Activated CD8-positive, alpha-beta memory T cell treated with anti-CD3 and anti-CD28 coated beads for 24 hours (primary cell): ENCODE results near the gene ZKSCAN3.
"Not testable (repeated sequence)": the region's sequence is repeated elsewhere in the genome, so short reads cannot be mapped to it uniquely, and the experiment has no call there.

Experiments
- DNase-seq: peaks from one replicate; pipeline ENCODE4 v3.0.0-alpha.2; 2020

The ZKSCAN3 gene

GRCh38 chr6:28349892-28350737 is at the start of gene ZKSCAN3:
ZKSCAN3 (plus strand) TSS chr6:28349947; CDS start chr6:28359587, 9,640 bp downstream.
- DNase-seq: peak; percentile 90

GRCh38 chr6:28303570-28303969 is 46.2 kb upstream of the ZKSCAN3 start:
- DNase-seq: no peak

GRCh38 chr6:28306363-28306762 is 43.4 kb upstream of the ZKSCAN3 start:
- DNase-seq: not testable (repeated sequence)

- DNase-seq: no peak
These were observed 38.5 kb upstream of the ZKSCAN3 start for GRCh38 chr6:28311139-28311823.

GRCh38 chr6:28312939-28313338 is 36.8 kb upstream of the ZKSCAN3 start:
- no peak for DNase-seq

GRCh38 chr6:28315628-28316027 is 34.1 kb upstream of the ZKSCAN3 start:
- no peak for DNase-seq

- DNase-seq: not testable (repeated sequence)
These were observed 31.9 kb upstream of the ZKSCAN3 start for GRCh38 chr6:28317866-28318265.

- no peak for DNase-seq
These were observed 27.1 kb upstream of the ZKSCAN3 start for GRCh38 chr6:28322661-28323060.

- no peak for DNase-seq
These were observed 25.8 kb upstream of the ZKSCAN3 start for GRCh38 chr6:28323813-28324424.

GRCh38 chr6:28326371-28326948 is 23.3 kb upstream of the ZKSCAN3 start:
- DNase-seq: no peak

- no peak for DNase-seq
These were observed 19.7 kb upstream of the ZKSCAN3 start for GRCh38 chr6:28330041-28330440.

GRCh38 chr6:28333047-28333446 is 16.7 kb upstream of the ZKSCAN3 start:
- no peak for DNase-seq

- no peak for DNase-seq
These were observed 16.1 kb upstream of the ZKSCAN3 start for GRCh38 chr6:28333599-28334018.

GRCh38 chr6:28334286-28335039 is 15.3 kb upstream of the ZKSCAN3 start:
- DNase-seq: no peak

- DNase-seq: no peak
These were observed 14.6 kb upstream of the ZKSCAN3 start for GRCh38 chr6:28335040-28335563.

GRCh38 chr6:28335564-28336283 is 14.0 kb upstream of the ZKSCAN3 start, which contains the start of gene ZSCAN31:
ZSCAN31 (minus strand) TSS chr6:28336148; CDS start chr6:28329683, 6,465 bp downstream.
- DNase-seq: peak; percentile 88

- peak; percentile 60 for DNase-seq
These were observed 13.2 kb upstream of the ZKSCAN3 start for GRCh38 chr6:28336284-28337120.

- DNase-seq: no peak
These were observed 12.6 kb upstream of the ZKSCAN3 start for GRCh38 chr6:28337121-28337520.

- DNase-seq: no peak
These were observed 9.2 kb upstream of the ZKSCAN3 start for GRCh38 chr6:28340310-28341095.
